ENCODE results near the gene S100A8.

S100A8 gene

GRCh38 chr1:153389401-153389800 is 1.5 kb downstream of the S100A8 start:
- no peak overlapping the region for H3K27ac Mint-ChIP-seq
- no peaks in the 10 kb centered on the region for H3K4me1 Mint-ChIP-seq (ENCODE audit: low read depth)
- no peak for DNase-seq
- no peaks in the 10 kb centered on the region for H3K36me3 Mint-ChIP-seq (ENCODE audit: low read depth)
- no peak overlapping the region for H3K4me3 Mint-ChIP-seq
- H3K9me3 Mint-ChIP-seq, result no peaks in the 10 kb centered on the region
- H3K27me3 Mint-ChIP-seq, result peaks cover 7% of the 10 kb centered on the region

- no peak for DNase-seq
- Mint-ChIP-seq H3K36me3 (ENCODE audit: low read depth) (no peaks in the 10 kb centered on the region), H3K9me3 (no peaks in the 10 kb centered on the region), H3K4me3 (no peak overlapping the region), H3K27me3 (peaks cover 3% of the 10 kb centered on the region), H3K27ac (no peak overlapping the region), H3K4me1 (ENCODE audit: low read depth) (no peaks in the 10 kb centered on the region)
Measured at GRCh38 chr1:153387785-153388184, 3.1 kb downstream of the S100A8 start.

GRCh38 chr1:153387001-153387400 is 3.9 kb downstream of the S100A8 start:
- no peak overlapping the region for H3K27ac Mint-ChIP-seq
- no peak for DNase-seq
- peaks cover 10% of the 10 kb centered on the region for H3K27me3 Mint-ChIP-seq
- no peak overlapping the region for H3K4me3 Mint-ChIP-seq
- H3K9me3 Mint-ChIP-seq, result peaks cover 8% of the 10 kb centered on the region
- no peaks in the 10 kb centered on the region for H3K36me3 Mint-ChIP-seq (ENCODE audit: low read depth)
- H3K4me1 Mint-ChIP-seq (ENCODE audit: low read depth), result no peaks in the 10 kb centered on the region

GRCh38 chr1:153386500-153386901 is 4.4 kb downstream of the S100A8 start:
- no peak for DNase-seq
- H3K27ac Mint-ChIP-seq, result no peak overlapping the region
- no peak overlapping the region for H3K4me3 Mint-ChIP-seq
- no peaks in the 10 kb centered on the region for H3K36me3 Mint-ChIP-seq (ENCODE audit: low read depth)
- peaks cover 11% of the 10 kb centered on the region for H3K9me3 Mint-ChIP-seq
- H3K4me1 Mint-ChIP-seq (ENCODE audit: low read depth), result no peaks in the 10 kb centered on the region
- peaks cover 14% of the 10 kb centered on the region for H3K27me3 Mint-ChIP-seq

- Mint-ChIP-seq H3K4me1 (ENCODE audit: low read depth) (no peaks in the 10 kb centered on the region), H3K4me3 (no peak overlapping the region)
- DNase-seq, result no peak
Measured at GRCh38 chr1:153384958-153385580, 5.8 kb downstream of the S100A8 start.

GRCh38 chr1:153380711-153381110 is 10.2 kb downstream of the S100A8 start:
- no peak overlapping the region for H3K27ac Mint-ChIP-seq
- H3K27me3 Mint-ChIP-seq, result peaks cover 50% of the 10 kb centered on the region
- H3K4me1 Mint-ChIP-seq (ENCODE audit: low read depth), result no peaks in the 10 kb centered on the region
- H3K4me3 Mint-ChIP-seq, result no peak overlapping the region
- DNase-seq, result no peak
- H3K36me3 Mint-ChIP-seq (ENCODE audit: low read depth), result no peaks in the 10 kb centered on the region
- H3K9me3 Mint-ChIP-seq, result peaks cover 16% of the 10 kb centered on the region

More at GRCh38 chr1:153384958-153385580, 5.8 kb downstream of the S100A8 start:
- no peak overlapping the region for H3K27ac Mint-ChIP-seq
- peaks cover 19% of the 10 kb centered on the region for H3K27me3 Mint-ChIP-seq
- no peaks in the 10 kb centered on the region for H3K36me3 Mint-ChIP-seq (ENCODE audit: low read depth)
- H3K9me3 Mint-ChIP-seq, result peaks cover 16% of the 10 kb centered on the region

- Mint-ChIP-seq H3K4me1 (ENCODE audit: low read depth) (no peaks in the 10 kb centered on the region), H3K27me3 (peaks cover 55% of the 10 kb centered on the region), H3K36me3 (ENCODE audit: low read depth) (no peaks in the 10 kb centered on the region), H3K27ac (no peak overlapping the region), H3K4me3 (no peak overlapping the region), H3K9me3 (peaks cover 16% of the 10 kb centered on the region)
- DNase-seq, result no peak
Measured at GRCh38 chr1:153379591-153379990, 11.3 kb downstream of the S100A8 start.

- Mint-ChIP-seq H3K4me3 (no peak within 1 kb of the TSS), H3K4me1 (ENCODE audit: low read depth) (no peaks in the 10 kb centered on the region), H3K27me3 (peaks cover 41% of the 10 kb centered on the region), H3K27ac (no peak within 1 kb of the TSS), H3K36me3 (ENCODE audit: low read depth) (no peaks in the 10 kb centered on the region), H3K9me3 (no peaks in the 10 kb centered on the region)
- no peak for DNase-seq
Measured at GRCh38 chr1:153375511-153375910, 15.4 kb downstream of the S100A8 start, which contains the start of gene S100A12. TSS of gene S100A12 (minus strand) at chr1:153375621. CDS start at chr1:153374592, 1,029 bp downstream.

- Mint-ChIP-seq H3K4me3 (no peak overlapping the region), H3K27ac (no peak overlapping the region), H3K4me1 (ENCODE audit: low read depth) (no peaks in the 10 kb centered on the region), H3K36me3 (ENCODE audit: low read depth) (no peaks in the 10 kb centered on the region), H3K27me3 (peaks cover 37% of the 10 kb centered on the region), H3K9me3 (no peaks in the 10 kb centered on the region)
- no peak for DNase-seq
Measured at GRCh38 chr1:153374071-153374470, 16.8 kb downstream of the S100A8 start.

GRCh38 chr1:153372571-153372970 is 18.3 kb downstream of the S100A8 start:
- Mint-ChIP-seq H3K9me3 (no peaks in the 10 kb centered on the region), H3K4me1 (ENCODE audit: low read depth) (no peaks in the 10 kb centered on the region), H3K4me3 (no peak overlapping the region)

GRCh38 chr1:153371231-153371630 is 19.6 kb downstream of the S100A8 start:
- Mint-ChIP-seq H3K27ac (no peak overlapping the region), H3K36me3 (ENCODE audit: low read depth) (no peaks in the 10 kb centered on the region), H3K27me3 (peaks cover 15% of the 10 kb centered on the region), H3K9me3 (no peaks in the 10 kb centered on the region), H3K4me1 (ENCODE audit: low read depth) (no peaks in the 10 kb centered on the region), H3K4me3 (no peak overlapping the region)
- no peak for DNase-seq

More at GRCh38 chr1:153372571-153372970, 18.3 kb downstream of the S100A8 start:
- Mint-ChIP-seq H3K36me3 (ENCODE audit: low read depth) (no peaks in the 10 kb centered on the region), H3K27me3 (peaks cover 26% of the 10 kb centered on the region), H3K27ac (no peak overlapping the region)
- no peak for DNase-seq

GRCh38 chr1:153370146-153370545 is 20.7 kb downstream of the S100A8 start:
- Mint-ChIP-seq H3K27ac (no peak overlapping the region), H3K27me3 (peaks cover 9% of the 10 kb centered on the region), H3K4me3 (no peak overlapping the region), H3K36me3 (ENCODE audit: low read depth) (no peaks in the 10 kb centered on the region), H3K4me1 (ENCODE audit: low read depth) (no peaks in the 10 kb centered on the region), H3K9me3 (no peaks in the 10 kb centered on the region)
- DNase-seq, result no peak

GRCh38 chr1:153368495-153368894 is 22.4 kb downstream of the S100A8 start:
- peaks cover 9% of the 10 kb centered on the region for H3K27me3 Mint-ChIP-seq
- no peak overlapping the region for H3K27ac Mint-ChIP-seq
- no peak overlapping the region for H3K4me3 Mint-ChIP-seq
- no peaks in the 10 kb centered on the region for H3K36me3 Mint-ChIP-seq (ENCODE audit: low read depth)
- no peaks in the 10 kb centered on the region for H3K4me1 Mint-ChIP-seq (ENCODE audit: low read depth)
- no peaks in the 10 kb centered on the region for H3K9me3 Mint-ChIP-seq
- DNase-seq, result no peak

GRCh38 chr1:153367090-153367489 is 23.8 kb downstream of the S100A8 start:
- Mint-ChIP-seq H3K9me3 (no peaks in the 10 kb centered on the region), H3K36me3 (ENCODE audit: low read depth) (no peaks in the 10 kb centered on the region)
- no peak for DNase-seq

GRCh38 chr1:153366261-153366660 is 24.6 kb downstream of the S100A8 start:
- Mint-ChIP-seq H3K36me3 (ENCODE audit: low read depth) (no peaks in the 10 kb centered on the region), H3K27ac (no peak overlapping the region), H3K9me3 (no peaks in the 10 kb centered on the region), H3K27me3 (peaks cover 11% of the 10 kb centered on the region), H3K4me3 (no peak overlapping the region), H3K4me1 (ENCODE audit: low read depth) (no peaks in the 10 kb centered on the region)
- no peak for DNase-seq

More at GRCh38 chr1:153367090-153367489, 23.8 kb downstream of the S100A8 start:
- Mint-ChIP-seq H3K27me3 (peaks cover 11% of the 10 kb centered on the region), H3K4me1 (ENCODE audit: low read depth) (no peaks in the 10 kb centered on the region), H3K27ac (no peak overlapping the region), H3K4me3 (no peak overlapping the region)

GRCh38 chr1:153365696-153366095 is 25.2 kb downstream of the S100A8 start:
- H3K9me3 Mint-ChIP-seq, result no peaks in the 10 kb centered on the region
- no peaks in the 10 kb centered on the region for H3K36me3 Mint-ChIP-seq (ENCODE audit: low read depth)
- H3K4me3 Mint-ChIP-seq, result no peak overlapping the region
- no peaks in the 10 kb centered on the region for H3K4me1 Mint-ChIP-seq (ENCODE audit: low read depth)
- DNase-seq, result no peak
- H3K27me3 Mint-ChIP-seq, result peaks cover 11% of the 10 kb centered on the region
- H3K27ac Mint-ChIP-seq, result no peak overlapping the region
